K562 (cell line): ENCODE measurements around the gene RGS9BP. TPM values are rescaled to one million over a fixed set of nuclear protein-coding genes. Genes with fewer than 3 reads are reported as not detected.

ENCODE experiments used
- ERF ChIP-seq: fragments of 450-650 bp; formaldehyde crosslinking; IDR thresholded peaks from 2 replicates; pipeline ENCODE4 v1.4.0; 2020; ENCODE audit warnings: mild to moderate bottlenecking, mixed read lengths
- MAFG ChIP-seq: fragments of 450-650 bp; conservative IDR thresholded peaks from 2 replicates; pipeline ENCODE4 v1.6.1; 2016; ENCODE audit warnings: missing genetic modification characterization, missing compliant biosample characterization
- MCM7 ChIP-seq, 2 experiments: fragments of 450-650 bp; IDR thresholded peaks; 2 replicates each; pipeline ENCODE4 v1.6.1; 2016 to 2018
- MTA3 ChIP-seq: fragments of 450-650 bp; formaldehyde crosslinking; IDR thresholded peaks from 2 replicates; pipeline ENCODE4 v1.6.1; 2017; ENCODE audit warnings: mild to moderate bottlenecking, borderline replicate concordance
- RB1 ChIP-seq: fragments of 450-650 bp; IDR thresholded peaks from 2 replicates; pipeline ENCODE4 v1.6.1; 2017; ENCODE audit warnings: low read depth, mild to moderate bottlenecking
- ZNF384 ChIP-seq: IDR thresholded peaks from 2 replicates; pipeline ENCODE4 v1.6.1; 2012; ENCODE audit warnings: low read depth, low read length, improper control_type of control experiment
- polyA plus RNA-seq, 8 experiments: library from polyadenylated mRNA; depleted of rRNA in 4 of 8; stranded (reverse) in 5 of 8; unstranded in 3 of 8; fragments of >200 nt; fragmentation: Nextera tagmentation in 2 of 8; fragmentation: Illumina TruSeq in 1 of 8; extraction: Ambion mirVana in 2 of 8; extraction: Trizol in 1 of 8; gene quantifications; 2 replicates each; pipeline versions ENCODE4 v1.2.1 to v1.2.3, GENCODE V29; 2011 to 2014; ENCODE audit warnings: inconsistent platforms in 1 of 8, missing spikeins in 1 of 8
- total RNA-seq, 7 experiments: library from RNA; depleted of rRNA in 6 of 7; stranded (reverse); fragments of >200 nt in 6 of 7; fragmentation: Illumina TruSeq in 2 of 7; extraction: Trizol in 2 of 7; gene quantifications; 2 replicates each; pipeline versions ENCODE4 v1.2.1 to v1.2.3, GENCODE V29; 2011 to 2021; ENCODE audit warnings: low replicate concordance in 1 of 7
- TF ChIP-seq, protein P1 (sequence below): fragments of 450-650 bp; IDR thresholded peaks from 2 replicates; pipeline ENCODE4 v1.6.1; 2016; ENCODE audit warnings: low read depth
- TF ChIP-seq, protein P2 (sequence below), 2 experiments: IDR thresholded peaks in 1 of 2; conservative IDR thresholded peaks in 1 of 2; 2 replicates each; pipeline ENCODE4 v1.6.1; 2016; ENCODE audit warnings: low read depth in 2 of 2, mild to moderate bottlenecking in 1 of 2, missing compliant biosample characterization in 1 of 2, missing genetic modification characterization in 1 of 2, moderate library complexity in 1 of 2
- TF ChIP-seq, protein P3 (sequence below): IDR thresholded peaks from 2 replicates; pipeline ENCODE4 v1.6.1; 2011; ENCODE audit warnings: borderline replicate concordance, low read depth, mild to moderate bottlenecking, moderate library complexity, low read length; ENCODE audit not compliant: insufficient read depth, poor library complexity, severe bottlenecking
- TF ChIP-seq, protein P4 (sequence below): fragments of 250-450 bp; sonication (Bioruptor Pico); IDR thresholded peaks from 2 replicates; pipeline ENCODE4 v1.5.0; 2021
- TF ChIP-seq, protein P5 (sequence below): fragments of 250-450 bp; sonication (Bioruptor Pico); IDR thresholded peaks from 2 replicates; pipeline ENCODE4 v1.8.0; 2021; ENCODE audit warnings: borderline replicate concordance, mild to moderate bottlenecking, moderate library complexity; ENCODE audit not compliant: poor library complexity, severe bottlenecking

Gene RGS9BP
- total and polyA plus RNA-seq, 9 of the 15 experiments (the other 6 are each of a cell fraction or from before 2014, with no cell fraction given): 0.03 to 1.3 (median 0.49) TPM

DNA sequence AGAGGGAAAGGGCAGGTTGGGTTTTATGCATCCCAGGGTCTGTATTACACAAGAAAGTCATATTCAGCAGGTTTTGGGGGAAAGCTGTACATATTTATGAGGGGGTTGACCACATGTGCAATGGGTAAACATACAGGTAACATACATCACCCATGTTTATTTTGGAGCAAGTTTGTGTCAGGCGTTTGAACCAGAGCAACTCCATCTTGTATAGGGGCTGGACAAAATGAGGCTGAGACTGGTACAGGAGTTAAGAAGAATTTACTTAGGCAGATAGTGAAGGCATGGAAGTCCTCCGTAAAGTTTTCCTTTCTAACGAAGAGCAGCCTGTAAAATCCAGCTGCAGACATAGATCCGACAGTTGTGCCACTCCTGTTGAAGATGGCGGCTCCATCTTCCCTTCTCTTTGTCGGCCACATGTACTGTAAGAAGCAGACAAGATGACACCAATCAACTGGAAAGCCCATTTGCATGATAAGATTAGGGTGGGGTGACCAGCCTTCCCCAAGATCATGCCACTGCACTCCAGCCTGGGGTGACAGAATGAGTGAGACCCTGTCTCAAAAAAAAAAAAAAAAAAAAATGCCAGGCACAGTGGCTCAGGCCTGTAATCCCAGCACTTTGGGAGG is 11.3 kb downstream of the RGS9BP start (continued):
- TF ChIP-seq, protein P1, sequence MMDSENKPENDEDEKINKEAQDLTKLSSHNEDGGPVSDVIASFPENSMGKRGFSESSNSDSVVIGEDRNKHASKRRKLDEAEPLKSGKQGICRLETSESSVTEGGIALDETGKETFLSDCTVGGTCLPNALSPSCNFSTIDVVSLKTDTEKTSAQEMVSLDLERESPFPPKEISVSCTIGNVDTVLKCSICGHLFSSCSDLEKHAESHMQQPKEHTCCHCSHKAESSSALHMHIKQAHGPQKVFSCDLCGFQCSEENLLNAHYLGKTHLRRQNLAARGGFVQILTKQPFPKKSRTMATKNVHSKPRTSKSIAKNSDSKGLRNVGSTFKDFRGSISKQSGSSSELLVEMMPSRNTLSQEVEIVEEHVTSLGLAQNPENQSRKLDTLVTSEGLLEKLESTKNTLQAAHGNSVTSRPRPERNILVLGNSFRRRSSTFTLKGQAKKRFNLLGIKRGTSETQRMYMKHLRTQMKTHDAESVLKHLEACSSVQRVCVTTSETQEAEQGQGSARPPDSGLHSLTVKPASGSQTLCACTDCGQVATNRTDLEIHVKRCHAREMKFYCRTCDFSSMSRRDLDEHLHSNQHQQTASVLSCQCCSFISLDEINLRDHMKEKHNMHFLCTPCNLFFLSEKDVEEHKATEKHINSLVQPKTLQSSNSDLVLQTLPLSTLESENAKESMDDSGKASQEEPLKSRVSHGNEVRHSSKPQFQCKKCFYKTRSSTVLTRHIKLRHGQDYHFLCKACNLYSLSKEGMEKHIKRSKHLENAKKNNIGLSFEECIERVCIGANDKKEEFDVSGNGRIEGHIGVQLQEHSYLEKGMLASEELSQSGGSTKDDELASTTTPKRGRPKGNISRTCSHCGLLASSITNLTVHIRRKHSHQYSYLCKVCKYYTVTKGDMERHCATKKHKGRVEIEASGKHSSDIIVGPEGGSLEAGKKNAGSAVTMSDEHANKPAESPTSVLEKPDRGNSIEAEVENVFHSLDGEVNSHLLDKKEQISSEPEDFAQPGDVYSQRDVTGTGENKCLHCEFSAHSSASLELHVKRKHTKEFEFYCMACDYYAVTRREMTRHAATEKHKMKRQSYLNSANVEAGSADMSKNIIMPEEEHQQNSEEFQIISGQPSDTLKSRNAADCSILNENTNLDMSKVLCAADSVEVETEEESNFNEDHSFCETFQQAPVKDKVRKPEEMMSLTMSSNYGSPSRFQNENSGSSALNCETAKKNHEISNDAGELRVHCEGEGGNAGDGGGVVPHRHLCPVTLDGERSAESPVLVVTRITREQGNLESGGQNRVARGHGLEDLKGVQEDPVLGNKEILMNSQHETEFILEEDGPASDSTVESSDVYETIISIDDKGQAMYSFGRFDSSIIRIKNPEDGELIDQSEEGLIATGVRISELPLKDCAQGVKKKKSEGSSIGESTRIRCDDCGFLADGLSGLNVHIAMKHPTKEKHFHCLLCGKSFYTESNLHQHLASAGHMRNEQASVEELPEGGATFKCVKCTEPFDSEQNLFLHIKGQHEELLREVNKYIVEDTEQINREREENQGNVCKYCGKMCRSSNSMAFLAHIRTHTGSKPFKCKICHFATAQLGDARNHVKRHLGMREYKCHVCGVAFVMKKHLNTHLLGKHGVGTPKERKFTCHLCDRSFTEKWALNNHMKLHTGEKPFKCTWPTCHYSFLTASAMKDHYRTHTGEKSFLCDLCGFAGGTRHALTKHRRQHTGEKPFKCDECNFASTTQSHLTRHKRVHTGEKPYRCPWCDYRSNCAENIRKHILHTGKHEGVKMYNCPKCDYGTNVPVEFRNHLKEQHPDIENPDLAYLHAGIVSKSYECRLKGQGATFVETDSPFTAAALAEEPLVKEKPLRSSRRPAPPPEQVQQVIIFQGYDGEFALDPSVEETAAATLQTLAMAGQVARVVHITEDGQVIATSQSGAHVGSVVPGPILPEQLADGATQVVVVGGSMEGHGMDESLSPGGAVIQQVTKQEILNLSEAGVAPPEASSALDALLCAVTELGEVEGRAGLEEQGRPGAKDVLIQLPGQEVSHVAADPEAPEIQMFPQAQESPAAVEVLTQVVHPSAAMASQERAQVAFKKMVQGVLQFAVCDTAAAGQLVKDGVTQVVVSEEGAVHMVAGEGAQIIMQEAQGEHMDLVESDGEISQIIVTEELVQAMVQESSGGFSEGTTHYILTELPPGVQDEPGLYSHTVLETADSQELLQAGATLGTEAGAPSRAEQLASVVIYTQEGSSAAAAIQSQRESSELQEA: no peak
- TF ChIP-seq ZNF384 (no peak), RB1 (no peak), ERF (CRISPR knock-in tag) (peak; percentile 95), MTA3 (no peak), MCM7 (IDR thresholded peaks at IDR 0.05) (no peak), MAFG (tag) (peak; percentile 20; the same call in 1 of the 2 replicates)
- TF ChIP-seq, protein P2, sequence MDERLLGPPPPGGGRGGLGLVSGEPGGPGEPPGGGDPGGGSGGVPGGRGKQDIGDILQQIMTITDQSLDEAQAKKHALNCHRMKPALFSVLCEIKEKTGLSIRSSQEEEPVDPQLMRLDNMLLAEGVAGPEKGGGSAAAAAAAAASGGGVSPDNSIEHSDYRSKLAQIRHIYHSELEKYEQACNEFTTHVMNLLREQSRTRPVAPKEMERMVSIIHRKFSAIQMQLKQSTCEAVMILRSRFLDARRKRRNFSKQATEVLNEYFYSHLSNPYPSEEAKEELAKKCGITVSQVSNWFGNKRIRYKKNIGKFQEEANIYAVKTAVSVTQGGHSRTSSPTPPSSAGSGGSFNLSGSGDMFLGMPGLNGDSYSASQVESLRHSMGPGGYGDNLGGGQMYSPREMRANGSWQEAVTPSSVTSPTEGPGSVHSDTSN (CRISPR knock-in tag; IDR thresholded peaks at IDR 0.05; ENCODE audit: low read depth): no peak
- TF ChIP-seq, protein P2 (tag; conservative IDR thresholded peaks at IDR 0.05; ENCODE audit: low read depth): peak; percentile 43; the same call in 1 of the 2 replicates
- TF ChIP-seq, protein P3, sequence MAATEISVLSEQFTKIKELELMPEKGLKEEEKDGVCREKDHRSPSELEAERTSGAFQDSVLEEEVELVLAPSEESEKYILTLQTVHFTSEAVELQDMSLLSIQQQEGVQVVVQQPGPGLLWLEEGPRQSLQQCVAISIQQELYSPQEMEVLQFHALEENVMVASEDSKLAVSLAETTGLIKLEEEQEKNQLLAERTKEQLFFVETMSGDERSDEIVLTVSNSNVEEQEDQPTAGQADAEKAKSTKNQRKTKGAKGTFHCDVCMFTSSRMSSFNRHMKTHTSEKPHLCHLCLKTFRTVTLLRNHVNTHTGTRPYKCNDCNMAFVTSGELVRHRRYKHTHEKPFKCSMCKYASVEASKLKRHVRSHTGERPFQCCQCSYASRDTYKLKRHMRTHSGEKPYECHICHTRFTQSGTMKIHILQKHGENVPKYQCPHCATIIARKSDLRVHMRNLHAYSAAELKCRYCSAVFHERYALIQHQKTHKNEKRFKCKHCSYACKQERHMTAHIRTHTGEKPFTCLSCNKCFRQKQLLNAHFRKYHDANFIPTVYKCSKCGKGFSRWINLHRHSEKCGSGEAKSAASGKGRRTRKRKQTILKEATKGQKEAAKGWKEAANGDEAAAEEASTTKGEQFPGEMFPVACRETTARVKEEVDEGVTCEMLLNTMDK: no peak
- TF ChIP-seq, protein P4, sequence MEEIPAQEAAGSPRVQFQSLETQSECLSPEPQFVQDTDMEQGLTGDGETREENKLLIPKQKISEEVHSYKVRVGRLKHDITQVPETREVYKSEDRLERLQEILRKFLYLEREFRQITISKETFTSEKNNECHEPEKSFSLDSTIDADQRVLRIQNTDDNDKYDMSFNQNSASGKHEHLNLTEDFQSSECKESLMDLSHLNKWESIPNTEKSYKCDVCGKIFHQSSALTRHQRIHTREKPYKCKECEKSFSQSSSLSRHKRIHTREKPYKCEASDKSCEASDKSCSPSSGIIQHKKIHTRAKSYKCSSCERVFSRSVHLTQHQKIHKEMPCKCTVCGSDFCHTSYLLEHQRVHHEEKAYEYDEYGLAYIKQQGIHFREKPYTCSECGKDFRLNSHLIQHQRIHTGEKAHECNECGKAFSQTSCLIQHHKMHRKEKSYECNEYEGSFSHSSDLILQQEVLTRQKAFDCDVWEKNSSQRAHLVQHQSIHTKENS: no peak
- TF ChIP-seq, protein P5, sequence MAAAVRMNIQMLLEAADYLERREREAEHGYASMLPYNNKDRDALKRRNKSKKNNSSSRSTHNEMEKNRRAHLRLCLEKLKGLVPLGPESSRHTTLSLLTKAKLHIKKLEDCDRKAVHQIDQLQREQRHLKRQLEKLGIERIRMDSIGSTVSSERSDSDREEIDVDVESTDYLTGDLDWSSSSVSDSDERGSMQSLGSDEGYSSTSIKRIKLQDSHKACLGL (CRISPR knock-in tag): peak; percentile 70
